PC-3 (cell line): ENCODE data around the gene CUEDC1. TPM values are rescaled to one million over a fixed set of nuclear protein-coding genes. Genes with fewer than 3 reads are reported as not detected.

Source experiments
- ATAC-seq: fragments of 200-7000 bp; cut with Tn5 transposase; 2 replicates; pipeline ENCODE4 v1.9.1; 2020; ENCODE audit warnings: mild to moderate bottlenecking, moderate library complexity
- BruUV-seq: library from RNA; stranded (reverse); fragments of 400-500 nt; replicated peaks from 2 replicates; lab custom pipeline; 2021; lab: Mats Ljungman, UMichigan
- CTCF ChIA-PET: fragments of 300-600 bp; sonication (Branson Sonifier 250); formaldehyde crosslinking; loops from one replicate; lab custom pipeline; 2022; ENCODE audit warnings: antibody characterized with exemption; lab: Charles Lee
- POLR2A ChIA-PET: fragments of 300-600 bp; sonication (Branson Sonifier 250); formaldehyde crosslinking; loops from one replicate; lab custom pipeline; 2022; ENCODE audit warnings: antibody characterized with exemption; ENCODE audit not compliant: unreplicated experiment; lab: Charles Lee
- DNase-seq: peaks from one replicate; pipeline ENCODE4 v3.0.0-alpha.2; 2015
- H2AFZ ChIP-seq: fragments of 300-600 bp; sonication (generic); 2 replicates; pipeline ENCODE4 v1.6.0; 2016; ENCODE audit warnings: antibody characterized with exemption, low read length
- H3F3A ChIP-seq: fragments of 300-600 bp; sonication (generic); one replicate; pipeline ENCODE4 v1.6.0; 2017; ENCODE audit warnings: antibody characterized with exemption, low read length, control low read depth, mild to moderate bottlenecking; ENCODE audit not compliant: unreplicated experiment
- H3K27ac ChIP-seq: fragments of 300-600 bp; sonication (generic); 2 replicates; pipeline ENCODE4 v1.5.1; 2016; ENCODE audit warnings: mild to moderate bottlenecking, low read length
- H3K27me3 ChIP-seq: fragments of 300-600 bp; sonication (generic); 2 replicates; pipeline ENCODE4 v1.6.1; 2016; ENCODE audit warnings: low read length, mixed read lengths
- H3K36me3 ChIP-seq: fragments of 300-600 bp; sonication (generic); 2 replicates; pipeline ENCODE4 v1.6.1; 2016; ENCODE audit warnings: low read depth, mixed run types, low read length, mixed read lengths
- H3K4me1 ChIP-seq: fragments of 300-600 bp; sonication (generic); 2 replicates; pipeline ENCODE4 v1.5.1; 2016; ENCODE audit warnings: low read length; ENCODE audit not compliant: insufficient read depth
- H3K4me2 ChIP-seq: fragments of 300-600 bp; sonication (generic); 2 replicates; pipeline ENCODE4 v1.6.0; 2016; ENCODE audit warnings: low read length
- H3K4me3 ChIP-seq: fragments of 300-600 bp; sonication (generic); 2 replicates; pipeline ENCODE4 v1.5.1; 2016; ENCODE audit warnings: mild to moderate bottlenecking, low read length, mixed read lengths
- H3K79me2 ChIP-seq: fragments of 300-600 bp; sonication (generic); 2 replicates; pipeline ENCODE4 v1.6.1; 2017; ENCODE audit warnings: low read length, mixed read lengths
- H3K9ac ChIP-seq: fragments of 300-600 bp; sonication (generic); 2 replicates; pipeline ENCODE4 v1.6.0; 2016; ENCODE audit warnings: mild to moderate bottlenecking, low read length
- H3K9me2 ChIP-seq: fragments of 300-600 bp; sonication (generic); replicated peaks from 2 replicates; pipeline ENCODE4 v1.6.1; 2016; ENCODE audit warnings: mixed run types, low read length, mixed read lengths
- H3K9me3 ChIP-seq: fragments of 300-600 bp; sonication (generic); 2 replicates; pipeline ENCODE4 v1.6.1; 2016; ENCODE audit warnings: low read length, mixed read lengths
- H4K20me1 ChIP-seq: fragments of 300-600 bp; sonication (generic); 2 replicates; pipeline ENCODE4 v1.6.1; 2016; ENCODE audit warnings: low read length, mixed read lengths
- EZH2 ChIP-seq: fragments of 300-600 bp; sonication (generic); IDR thresholded peaks from one replicate; pipeline ENCODE4 v1.6.1; 2017; ENCODE audit warnings: antibody characterized with exemption, mild to moderate bottlenecking, low read length; ENCODE audit not compliant: unreplicated experiment
- EZH2phosphoT487 ChIP-seq: fragments of 300-600 bp; sonication (generic); IDR thresholded peaks from 2 replicates; pipeline ENCODE4 v1.6.1; 2018; ENCODE audit warnings: mild to moderate bottlenecking, antibody characterized with exemption, low read length, borderline replicate concordance
- intact Hi-C: fragments of 100-400 bp; cut with micrococcal nuclease; formaldehyde crosslinking; loops from 2 replicates; pipeline ENCODE4 v1.9.0; 2023
- total RNA-seq: library from RNA; depleted of rRNA; stranded (reverse); fragments of >200 nt; gene quantifications from 2 replicates; pipeline ENCODE4 v1.2.3, GENCODE V29; 2014
- TF ChIP-seq, protein P1 (sequence below): fragments of 300-600 bp; sonication (generic); conservative IDR thresholded peaks from 2 replicates; pipeline ENCODE4 v1.5.1; 2017; ENCODE audit warnings: antibody characterized with exemption, low read depth, mild to moderate bottlenecking, low read length

CUEDC1 gene
- total RNA-seq, 1 experiment from 2014 or later, result 31.6 TPM

DNA sequence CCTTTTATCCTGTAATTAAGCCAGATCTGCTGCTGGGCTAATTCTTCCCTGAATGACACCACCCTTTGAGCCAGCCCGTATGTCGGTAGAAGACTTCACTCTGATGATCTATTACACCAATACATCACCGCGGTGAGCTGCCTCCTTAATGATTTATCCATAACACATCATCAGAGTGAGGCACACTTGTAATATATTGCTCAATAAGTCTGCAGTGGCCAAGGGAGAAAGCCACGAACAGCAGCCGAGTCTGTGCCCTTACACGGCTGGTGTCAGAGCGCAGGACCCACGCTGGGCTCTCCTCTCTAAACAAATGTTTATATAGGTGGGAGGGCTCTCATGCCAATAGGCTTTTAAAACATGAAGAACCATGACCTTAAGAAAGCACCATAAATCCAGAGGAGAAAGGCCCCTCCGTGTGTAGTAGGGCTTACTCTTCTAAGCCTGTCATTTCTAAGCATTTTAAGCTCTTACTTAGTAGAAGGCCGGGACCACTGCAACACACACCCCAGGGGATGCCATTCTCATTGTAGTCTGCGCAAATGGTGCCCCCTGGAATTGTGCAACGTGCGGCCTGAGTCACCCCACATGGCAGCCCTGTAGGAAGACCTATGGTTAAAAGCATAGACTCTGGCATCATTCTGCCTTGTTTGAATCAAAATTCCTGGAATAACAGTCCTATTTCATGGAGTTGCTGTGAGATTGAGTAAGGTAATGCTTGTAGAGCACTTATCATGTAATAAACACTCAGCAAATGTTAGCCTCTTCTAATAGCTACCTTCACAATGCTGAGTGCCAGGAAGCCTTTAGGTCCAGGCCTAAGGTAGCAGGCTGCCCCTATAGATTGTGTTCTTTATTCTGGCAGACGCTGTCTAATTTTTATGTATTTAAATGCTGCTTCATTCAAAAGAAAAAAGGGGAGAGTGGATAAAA, 131.5 kb downstream of the CUEDC1 start:
- Histone ChIP-seq H3K4me1 (no peaks in the 10 kb centered on the region), H3K9ac (no peak overlapping the region), H4K20me1 (no peaks in the 10 kb centered on the region), H2AFZ (no peak overlapping the region), H3K9me3 (no peaks in the 10 kb centered on the region), H3K79me2 (no peaks in the 10 kb centered on the region), H3F3A (no peaks in the 10 kb centered on the region), H3K27ac (no peak overlapping the region), H3K4me3 (no peak overlapping the region), H3K4me2 (no peak overlapping the region), H3K27me3 (no peaks in the 10 kb centered on the region; the same call in 1 of the 2 replicates), H3K36me3 (no peaks in the 10 kb centered on the region), H3K9me2 (no peaks in the 10 kb centered on the region)
- TF ChIP-seq EZH2 (no peak), EZH2phosphoT487 (no peak)
- TF ChIP-seq, protein P1, sequence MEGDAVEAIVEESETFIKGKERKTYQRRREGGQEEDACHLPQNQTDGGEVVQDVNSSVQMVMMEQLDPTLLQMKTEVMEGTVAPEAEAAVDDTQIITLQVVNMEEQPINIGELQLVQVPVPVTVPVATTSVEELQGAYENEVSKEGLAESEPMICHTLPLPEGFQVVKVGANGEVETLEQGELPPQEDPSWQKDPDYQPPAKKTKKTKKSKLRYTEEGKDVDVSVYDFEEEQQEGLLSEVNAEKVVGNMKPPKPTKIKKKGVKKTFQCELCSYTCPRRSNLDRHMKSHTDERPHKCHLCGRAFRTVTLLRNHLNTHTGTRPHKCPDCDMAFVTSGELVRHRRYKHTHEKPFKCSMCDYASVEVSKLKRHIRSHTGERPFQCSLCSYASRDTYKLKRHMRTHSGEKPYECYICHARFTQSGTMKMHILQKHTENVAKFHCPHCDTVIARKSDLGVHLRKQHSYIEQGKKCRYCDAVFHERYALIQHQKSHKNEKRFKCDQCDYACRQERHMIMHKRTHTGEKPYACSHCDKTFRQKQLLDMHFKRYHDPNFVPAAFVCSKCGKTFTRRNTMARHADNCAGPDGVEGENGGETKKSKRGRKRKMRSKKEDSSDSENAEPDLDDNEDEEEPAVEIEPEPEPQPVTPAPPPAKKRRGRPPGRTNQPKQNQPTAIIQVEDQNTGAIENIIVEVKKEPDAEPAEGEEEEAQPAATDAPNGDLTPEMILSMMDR, result no peak
- intact Hi-C loops, result no loop called here
- ChIA-PET POLR2A (no interaction called here), CTCF (no interaction called here)
- BruUV-seq, result no TSS peak
- DNase-seq (no peak), ATAC-seq (no peak)

GRCh38 chr17:57819867-57820266, 135.3 kb downstream of the CUEDC1 start:
- Histone ChIP-seq H3K9me3 (no peaks in the 10 kb centered on the region), H3K9ac (no peak overlapping the region), H3F3A (no peaks in the 10 kb centered on the region), H3K4me2 (no peak overlapping the region), H3K27me3 (peaks cover 26% of the 10 kb centered on the region), H3K4me3 (no peak overlapping the region), H3K27ac (no peak overlapping the region), H3K79me2 (no peaks in the 10 kb centered on the region), H2AFZ (no peak overlapping the region), H3K4me1 (no peaks in the 10 kb centered on the region), H4K20me1 (no peaks in the 10 kb centered on the region), H3K36me3 (no peaks in the 10 kb centered on the region), H3K9me2 (no peaks in the 10 kb centered on the region)
- CTCF ChIA-PET, result no interaction called here
- intact Hi-C loops, result no loop called here
- BruUV-seq, result no TSS peak
- POLR2A ChIA-PET, result no interaction called here
- no peak for ATAC-seq
- DNase-seq, result no peak
- TF ChIP-seq EZH2phosphoT487 (no peak), EZH2 (no peak)
- TF ChIP-seq, protein P1, result no peak

- Histone ChIP-seq H3K9me3 (no peaks in the 10 kb centered on the region), H3K27me3 (peaks cover 32% of the 10 kb centered on the region), H3K27ac (no peak overlapping the region), H3K79me2 (no peaks in the 10 kb centered on the region), H3F3A (no peaks in the 10 kb centered on the region), H3K4me1 (no peaks in the 10 kb centered on the region), H4K20me1 (no peaks in the 10 kb centered on the region), H3K9ac (no peak overlapping the region), H3K4me2 (no peak overlapping the region), H3K4me3 (no peak overlapping the region), H2AFZ (no peak overlapping the region), H3K9me2 (no peaks in the 10 kb centered on the region), H3K36me3 (no peaks in the 10 kb centered on the region)
- CTCF ChIA-PET, result no interaction called here
- DNase-seq (no peak), ATAC-seq (no peak)
- intact Hi-C loops, result no loop called here
- POLR2A ChIA-PET, result interaction anchor here (0.7 kb wide), 1 partner anchor 84 kb away, joined by 3 read pairs; no protein-coding TSS in a partner anchor
- no TSS peak for BruUV-seq
- TF ChIP-seq EZH2 (no peak), EZH2phosphoT487 (no peak)
- TF ChIP-seq, protein P1, result no peak
Measured at GRCh38 chr17:57819285-57819684, 135.9 kb downstream of the CUEDC1 start.
